Liver (tissue), 9 donors: ENCODE data around the gene KATNB1. TPM values are rescaled to one million over a fixed set of nuclear protein-coding genes. Genes with fewer than 3 reads are reported as not detected.
"Not testable (repeated sequence)": the region's sequence is repeated elsewhere in the genome, so short reads cannot be mapped to it uniquely, and the experiment has no call there.

ENCODE experiments used
- DNase-seq: peaks from one replicate; pipeline ENCODE4 v3.0.0-alpha.2; 2017; ENCODE audit warnings: low spot score
- H3K27ac ChIP-seq, 2 donors: one replicate each; pipeline ENCODE4 v1.7.0; 2013; ENCODE audit warnings: inconsistent platforms in 2 of 2, low read length in 2 of 2, control low read depth in 1 of 2, low read depth in 1 of 2, mild to moderate bottlenecking in 1 of 2
- H3K27me3 ChIP-seq, 4 donors: one replicate each; pipeline versions ENCODE4 v1.6.1 to v1.7.0; 2013; ENCODE audit warnings: low read length in 3 of 4, inconsistent platforms in 1 of 4, mild to moderate bottlenecking in 1 of 4, moderate library complexity in 1 of 4; ENCODE audit not compliant: control insufficient read depth in 4 of 4, insufficient read depth in 4 of 4
- H3K36me3 ChIP-seq, 4 donors: one replicate each; pipeline versions ENCODE4 v1.6.1 to v1.7.0; 2013; ENCODE audit warnings: low read length in 3 of 4, mild to moderate bottlenecking in 3 of 4, low read depth in 1 of 4, moderate library complexity in 1 of 4; ENCODE audit not compliant: control insufficient read depth in 4 of 4, insufficient read depth in 3 of 4
- H3K4me1 ChIP-seq, 4 donors: one replicate each; pipeline versions ENCODE4 v1.6.1 to v1.7.0; 2013; ENCODE audit warnings: low read length in 3 of 4, mild to moderate bottlenecking in 3 of 4, moderate library complexity in 1 of 4; ENCODE audit not compliant: control insufficient read depth in 4 of 4, insufficient read depth in 4 of 4
- H3K4me3 ChIP-seq, 3 donors: one replicate each; pipeline versions ENCODE4 v1.6.1 to v1.7.0; 2013; ENCODE audit warnings: low read length in 3 of 3, control low read depth in 1 of 3, low read depth in 1 of 3, mild to moderate bottlenecking in 1 of 3
- H3K9ac ChIP-seq, 2 donors: one replicate each; pipeline ENCODE4 v1.7.0; 2013; ENCODE audit warnings: low read length in 2 of 2, mild to moderate bottlenecking in 2 of 2, moderate library complexity in 2 of 2, control low read depth in 1 of 2, low read depth in 1 of 2
- H3K9me3 ChIP-seq, 4 donors: one replicate each; pipeline versions ENCODE4 v1.6.1 to v1.7.0; 2013; ENCODE audit warnings: low read length in 3 of 4; ENCODE audit not compliant: control insufficient read depth in 4 of 4
- CTCF ChIP-seq: fragments of 150-350 bp; IDR thresholded peaks from 2 replicates; pipeline ENCODE4 v1.5.1; 2017; ENCODE audit warnings: improper control_type of control experiment, low read depth, low read length; ENCODE audit not compliant: missing input control
- FOXA1 ChIP-seq: IDR thresholded peaks from 2 replicates; pipeline ENCODE4 v1.6.1; 2016; ENCODE audit warnings: antibody characterized with exemption
- GABPA ChIP-seq, 2 donors: IDR thresholded peaks in 1 of 2; conservative IDR thresholded peaks in 1 of 2; 2 replicates each; pipeline ENCODE4 v1.6.1; 2016; ENCODE audit warnings: antibody characterized with exemption in 2 of 2, mild to moderate bottlenecking in 1 of 2, moderate library complexity in 1 of 2
- HNF4A ChIP-seq, 2 donors: conservative IDR thresholded peaks; 2 replicates each; pipeline ENCODE4 v1.6.1; 2016; ENCODE audit warnings: antibody characterized with exemption in 2 of 2, mild to moderate bottlenecking in 2 of 2
- HNF4G ChIP-seq: IDR thresholded peaks from 2 replicates; pipeline ENCODE4 v1.6.1; 2016; ENCODE audit warnings: antibody characterized with exemption
- JUND ChIP-seq, 2 donors: IDR thresholded peaks; 2 replicates each; pipeline ENCODE4 v1.6.1; 2016; ENCODE audit warnings: antibody characterized with exemption in 2 of 2
- MAX ChIP-seq: IDR thresholded peaks from 2 replicates; pipeline ENCODE4 v1.6.1; 2016; ENCODE audit warnings: antibody characterized with exemption
- RAD21 ChIP-seq, 2 donors: IDR thresholded peaks; 2 replicates each; pipeline ENCODE4 v1.6.1; 2016; ENCODE audit warnings: antibody characterized with exemption in 2 of 2, mild to moderate bottlenecking in 2 of 2
- RXRA ChIP-seq, 2 donors: IDR thresholded peaks; 2 replicates each; pipeline ENCODE4 v1.6.1; 2017 to 2018; ENCODE audit warnings: antibody characterized with exemption in 2 of 2, mild to moderate bottlenecking in 1 of 2
- TAF1 ChIP-seq: conservative IDR thresholded peaks from 2 replicates; pipeline ENCODE4 v1.6.1; 2016; ENCODE audit warnings: antibody characterized with exemption, mild to moderate bottlenecking
- YY1 ChIP-seq: IDR thresholded peaks from 2 replicates; pipeline ENCODE4 v1.6.1; 2016; ENCODE audit warnings: antibody characterized with exemption, mild to moderate bottlenecking
- WGBS: extraction: QIAGEN DNeasy Blood & Tissue Kit; methylation state at CpG from one replicate; pipeline ENCODE4 v1.1.7; 2013; 5-methylcytosine and 5-hydroxymethylcytosine counted together
- polyA plus RNA-seq, 2 donors: library from polyadenylated mRNA; stranded (reverse) in 1 of 2; unstranded in 1 of 2; fragments of 200-250 nt in 1 of 2; fragments of >200 nt in 1 of 2; fragmentation: Nextera tagmentation in 1 of 2; extraction: Ambion mirVana in 1 of 2; gene quantifications; one replicate each; pipeline versions ENCODE4 v1.2.1 to v1.2.3, GENCODE V29; 2013 to 2015
- total RNA-seq, 2 donors: library from RNA; depleted of rRNA; stranded (reverse); fragments of >200 nt; gene quantifications; one replicate each; pipeline ENCODE4 v1.2.3, GENCODE V29; 2014
- donor health status: healthy.
- donor health status: healthy.
- donor health status: healthy.
- donor health status: healthy.
- donor health status: healthy.

KATNB1 gene
- total and polyA plus RNA-seq, 4 donors: 4.5 to 16.4 (median 7.5) TPM

GRCh38 chr16:57794849-57795430 is 59.4 kb downstream of the KATNB1 start (continued):
- no peak for TF ChIP-seq YY1
- TF ChIP-seq TAF1: no peak
- TF ChIP-seq JUND (IDR thresholded peaks at IDR 0.05): no peak
- no peak for TF ChIP-seq RAD21 (IDR thresholded peaks at IDR 0.05)
- no peak for TF ChIP-seq FOXA1
- TF ChIP-seq CTCF: no peak
- TF ChIP-seq RXRA (IDR thresholded peaks at IDR 0.05): no peak

GRCh38 chr16:57795431-57795878 is 59.9 kb downstream of the KATNB1 start:
- H3K27me3 ChIP-seq: no peaks in the 10 kb centered on the region
- H3K9me3 ChIP-seq: no peaks in the 10 kb centered on the region
- WGBS: 42% methylated on average over 9 of the region's 9 CpGs
- H3K4me3 ChIP-seq: no peak overlapping the region
- DNase-seq: no peak
- H3K27ac ChIP-seq: peak overlapping the region in 1 of 2 donors; percentile 14
- TF ChIP-seq CTCF: peak; percentile 48
- peak; percentile 71 to 76 for TF ChIP-seq RAD21 (IDR thresholded peaks at IDR 0.05)
- no peak for TF ChIP-seq HNF4A (conservative IDR thresholded peaks at IDR 0.05)
- peaks cover 19 to 67% (median 59%) of the 10 kb centered on the region in 4 donors for H3K4me1 ChIP-seq
- H3K9ac ChIP-seq: no peak overlapping the region
- peaks cover 2 to 13% (median 8%) of the 10 kb centered on the region in 4 donors for H3K36me3 ChIP-seq

- not testable (repeated sequence) for DNase-seq, H3K27me3 ChIP-seq, H3K9me3 ChIP-seq
- WGBS: 77% methylated on average over 5 of the region's 5 CpGs
- peak overlapping the region in 1 of 3 donors; percentile 52 for H3K4me3 ChIP-seq
- H3K9ac ChIP-seq: peak overlapping the region in 1 of 2 donors; percentile 53
- H3K36me3 ChIP-seq: peaks cover 2 to 11% (median 8%) of the 10 kb centered on the region in 4 donors
- peak overlapping the region; percentile 93 to 96 for H3K27ac ChIP-seq
- H3K4me1 ChIP-seq: peaks cover 22 to 68% (median 58%) of the 10 kb centered on the region in 4 donors
Observed at GRCh38 chr16:57796014-57796413, 60.4 kb downstream of the KATNB1 start.

- H3K27me3 ChIP-seq: no peaks in the 10 kb centered on the region
- no peak for DNase-seq
- WGBS: 19% methylated on average over 13 of the region's 13 CpGs
- H3K27ac ChIP-seq: peak overlapping the region; percentile 93 to 96
- peak overlapping the region; percentile 27 to 59 (median 52) for H3K4me3 ChIP-seq
- peak overlapping the region; percentile 21 to 53 for H3K9ac ChIP-seq
- peaks cover 25 to 67% (median 58%) of the 10 kb centered on the region in 4 donors for H3K4me1 ChIP-seq
- peaks cover under 1 to 11% (median 8%) of the 10 kb centered on the region in 4 donors for H3K36me3 ChIP-seq
- TF ChIP-seq YY1 (no peak), RXRA (IDR thresholded peaks at IDR 0.05) (no peak), HNF4G (no peak), FOXA1 (no peak), GABPA (IDR thresholded peaks at IDR 0.05 in 1 of 2, conservative IDR thresholded peaks at IDR 0.05 in 1 of 2) (no peak), CTCF (no peak), MAX (no peak)
- H3K9me3 ChIP-seq: no peaks in the 10 kb centered on the region
Observed at GRCh38 chr16:57797216-57797525, 61.6 kb downstream of the KATNB1 start.
